Astrocyte of the hippocampus (primary cell): ENCODE measurements around the gene AGPAT3.
"Not testable (repeated sequence)": the region's sequence is repeated elsewhere in the genome, so short reads cannot be mapped to it uniquely, and the experiment has no call there.

Experiments used
- DNase-seq: peaks from one replicate; pipeline ENCODE4 v3.0.0; 2011; ENCODE audit warnings: low read depth, low spot score

AGPAT3 gene

GRCh38 chr21:43882952-43883545 lies 18.0 kb downstream of the AGPAT3 start:
- no peak for DNase-seq

- DNase-seq = peak; percentile 54
Observed at GRCh38 chr21:43884012-43884860, 19.2 kb downstream of the AGPAT3 start.

GRCh38 chr21:43884861-43885417 lies 19.9 kb downstream of the AGPAT3 start:
- no peak for DNase-seq

GRCh38 chr21:43885721-43886120 lies 20.7 kb downstream of the AGPAT3 start:
- DNase-seq = no peak

GRCh38 chr21:43886565-43886964 lies 21.5 kb downstream of the AGPAT3 start:
- no peak for DNase-seq

GRCh38 chr21:43889069-43889468 lies 24.0 kb downstream of the AGPAT3 start:
- no peak for DNase-seq

GRCh38 chr21:43890042-43890441 lies 25.0 kb downstream of the AGPAT3 start:
- DNase-seq = no peak

GRCh38 chr21:43892334-43892733 lies 27.3 kb downstream of the AGPAT3 start:
- no peak for DNase-seq

GRCh38 chr21:43892984-43893535 lies 28.0 kb downstream of the AGPAT3 start:
- DNase-seq = no peak

- DNase-seq = no peak
Observed at GRCh38 chr21:43893536-43894205, 28.6 kb downstream of the AGPAT3 start.

- DNase-seq = no peak
Observed at GRCh38 chr21:43894206-43894577, 29.2 kb downstream of the AGPAT3 start.

- no peak for DNase-seq
Observed at GRCh38 chr21:43895196-43895595, 30.2 kb downstream of the AGPAT3 start.

- not testable (repeated sequence) for DNase-seq
Observed at GRCh38 chr21:43896696-43897299, 31.8 kb downstream of the AGPAT3 start.

- DNase-seq = no peak
Observed at GRCh38 chr21:43899307-43900077, 34.5 kb downstream of the AGPAT3 start.

GRCh38 chr21:43900078-43900385 lies 35.0 kb downstream of the AGPAT3 start:
- DNase-seq = no peak

- no peak for DNase-seq
Observed at GRCh38 chr21:43900690-43901089, 35.7 kb downstream of the AGPAT3 start.

- DNase-seq = no peak
Observed at GRCh38 chr21:43902441-43902840, 37.4 kb downstream of the AGPAT3 start.

- DNase-seq = no peak
Observed at GRCh38 chr21:43903451-43904091, 38.5 kb downstream of the AGPAT3 start.

- no peak for DNase-seq
Observed at GRCh38 chr21:43904331-43904781, 39.3 kb downstream of the AGPAT3 start.

GRCh38 chr21:43905726-43906455 lies 40.9 kb downstream of the AGPAT3 start:
- DNase-seq = no peak
